DND-41 (cell line): ENCODE data around the gene BRCA1.

Source experiments
- ATAC-seq: fragments of 200-7000 bp; cut with Tn5 transposase; 3 replicates; pipeline ENCODE4 v1.9.1; 2021; ENCODE audit warnings: low read depth; ENCODE audit not compliant: insufficient read depth
- DNase-seq: peaks from one replicate; pipeline ENCODE4 v3.0.0-alpha.2; 2020
- H2AFZ ChIP-seq: 2 replicates; pipeline ENCODE4 v1.6.0; 2012; ENCODE audit warnings: low read depth, low read length
- H3K27ac ChIP-seq: 2 replicates; pipeline ENCODE4 v1.5.1; 2012; ENCODE audit warnings: low read length, inconsistent platforms
- H3K27me3 ChIP-seq: fragments of 200-600 bp; sonication (generic); 2 replicates; pipeline ENCODE4 v1.6.0; 2012; ENCODE audit warnings: low read length, mild to moderate bottlenecking, inconsistent platforms; ENCODE audit not compliant: insufficient read depth, poor library complexity
- H3K36me3 ChIP-seq: 2 replicates; pipeline ENCODE4 v1.5.1; 2012; ENCODE audit warnings: low read length, inconsistent platforms; ENCODE audit not compliant: insufficient read depth
- H3K4me1 ChIP-seq: 2 replicates; pipeline ENCODE4 v1.5.1; 2012; ENCODE audit warnings: mild to moderate bottlenecking, low read length; ENCODE audit not compliant: insufficient read depth
- H3K4me2 ChIP-seq: 2 replicates; pipeline ENCODE4 v1.6.0; 2012; ENCODE audit warnings: mild to moderate bottlenecking, moderate library complexity, low read length, inconsistent platforms; ENCODE audit not compliant: insufficient read depth
- H3K4me3 ChIP-seq, 2 experiments: fragments of 200-600 bp in 1 of 2; shearing (Covaris generic) in 1 of 2; 2 replicates each; pipeline ENCODE4 v1.5.1; 2012 to 2016; ENCODE audit warnings: inconsistent platforms in 2 of 2, low read length in 2 of 2, mild to moderate bottlenecking in 2 of 2, low read depth in 1 of 2, moderate library complexity in 1 of 2
- H3K79me2 ChIP-seq: 2 replicates; pipeline ENCODE4 v1.6.0; 2012; ENCODE audit warnings: low read length, inconsistent platforms; ENCODE audit not compliant: insufficient read depth
- H3K9ac ChIP-seq: 2 replicates; pipeline ENCODE4 v1.6.0; 2012; ENCODE audit warnings: low read depth, mild to moderate bottlenecking, inconsistent platforms, low read length, moderate library complexity
- H3K9me3 ChIP-seq: 2 replicates; pipeline ENCODE4 v1.5.1; 2012; ENCODE audit warnings: low read length, moderate library complexity, mild to moderate bottlenecking, inconsistent platforms; ENCODE audit not compliant: insufficient read depth, severe bottlenecking
- H4K20me1 ChIP-seq: 2 replicates; pipeline ENCODE4 v1.6.0; 2012; ENCODE audit warnings: low read length; ENCODE audit not compliant: insufficient read depth
- CTCF ChIP-seq: IDR thresholded peaks from 2 replicates; pipeline ENCODE4 v1.5.1; 2012; ENCODE audit warnings: borderline replicate concordance, low read length, moderate library complexity, mild to moderate bottlenecking; ENCODE audit not compliant: poor library complexity, severe bottlenecking; ENCODE audit errors: extremely low read depth
- EZH2 ChIP-seq: IDR thresholded peaks from 3 replicates; pipeline ENCODE4 v1.6.1; 2012; ENCODE audit warnings: borderline replicate concordance, low read depth, mild to moderate bottlenecking, moderate library complexity, low read length, inconsistent platforms; ENCODE audit not compliant: severe bottlenecking

The BRCA1 gene

GRCh38 chr17:43021741-43022512 lies 103.2 kb downstream of the BRCA1 start, which contains the start of gene VAT1:
TSS of gene VAT1 (minus strand) at chr17:43022385. CDS start at chr17:43022322, 63 bp downstream.
- TF ChIP-seq EZH2: peak; percentile 92
- no peak for TF ChIP-seq CTCF
- H3K4me3 ChIP-seq: peak within 1 kb of the TSS; percentile 35 to 72
- ATAC-seq (peak; percentile 75), DNase-seq (peak; percentile 74)
- H4K20me1 ChIP-seq: no peaks in the 10 kb centered on the region
- no peaks in the 10 kb centered on the region for H3K79me2 ChIP-seq
- peak within 1 kb of the TSS; percentile 57 for H3K9ac ChIP-seq
- H2AFZ ChIP-seq: peak within 1 kb of the TSS; percentile 74
- H3K27ac ChIP-seq: 0 out of 2 replicates have a peak within 1 kb of the TSS, but pooled peaks have one; percentile 1
- peak within 1 kb of the TSS; percentile 96 for H3K4me2 ChIP-seq
- H3K27me3 ChIP-seq: peaks cover 6% of the 10 kb centered on the region
- H3K36me3 ChIP-seq: no peaks in the 10 kb centered on the region
- H3K9me3 ChIP-seq: no peaks in the 10 kb centered on the region
- H3K4me1 ChIP-seq: peaks cover 33% of the 10 kb centered on the region

DNA sequence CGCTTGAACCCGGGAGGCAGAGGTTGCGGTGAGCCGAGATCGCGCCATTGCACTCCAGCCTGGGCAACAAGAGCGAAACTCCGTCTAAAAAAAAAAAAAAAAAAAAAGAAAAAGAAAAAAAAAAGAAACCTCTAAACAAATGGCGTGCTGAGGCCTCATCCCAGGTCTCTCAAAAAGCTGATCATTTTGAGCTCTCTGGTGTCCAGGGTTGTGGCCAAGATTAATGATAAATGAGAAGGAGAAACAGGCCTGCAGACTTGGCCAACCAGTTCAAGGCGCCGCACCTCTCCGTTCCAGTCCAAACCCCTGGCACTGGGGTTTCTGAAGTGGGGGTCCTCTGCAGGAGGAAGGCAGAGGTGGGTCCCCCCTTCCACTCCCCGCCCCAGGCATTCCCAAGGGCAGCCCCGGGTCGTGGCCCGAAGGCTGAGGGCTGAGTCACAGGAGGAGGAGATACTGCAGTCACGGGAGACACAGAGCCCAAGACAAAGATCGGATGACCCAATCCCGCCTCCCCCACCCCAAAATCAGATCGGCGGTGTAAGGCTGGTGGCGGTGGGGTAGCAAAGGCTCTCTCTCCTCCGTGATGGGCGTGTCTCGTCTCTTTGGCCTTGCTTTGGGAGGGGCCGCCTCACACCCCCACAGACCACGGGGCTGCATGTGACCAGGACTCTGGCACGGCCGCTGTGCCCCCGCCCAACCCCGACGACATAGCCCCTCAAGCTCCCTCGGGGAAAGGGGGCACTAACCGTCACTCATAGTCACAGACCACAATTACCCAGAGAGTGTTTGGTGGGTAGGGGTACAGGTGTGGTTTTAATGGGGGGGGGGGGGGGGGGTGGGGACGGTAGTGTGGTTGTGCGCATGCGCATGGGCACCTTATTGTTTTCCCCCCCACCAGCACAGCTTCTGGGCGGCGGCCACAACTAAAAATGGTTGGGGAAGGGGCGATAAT lies 104.1 kb downstream of the BRCA1 start:
- peak overlapping the region; percentile 74 for H2AFZ ChIP-seq
- H3K27ac ChIP-seq: no peak overlapping the region
- H3K9ac ChIP-seq: peak overlapping the region; percentile 57

GRCh38 chr17:43020030-43020621 lies 105.0 kb downstream of the BRCA1 start:
- H3K27me3 ChIP-seq: peaks cover 6% of the 10 kb centered on the region
- H3K4me2 ChIP-seq: no peak overlapping the region
- ATAC-seq (no peak), DNase-seq (no peak)
- peaks cover 28% of the 10 kb centered on the region for H3K4me1 ChIP-seq
- H4K20me1 ChIP-seq: no peaks in the 10 kb centered on the region
- H2AFZ ChIP-seq: no peak overlapping the region
- H3K9ac ChIP-seq: no peak overlapping the region
- H3K79me2 ChIP-seq: no peaks in the 10 kb centered on the region
- no peak overlapping the region for H3K4me3 ChIP-seq
- H3K9me3 ChIP-seq: no peaks in the 10 kb centered on the region
- no peak overlapping the region for H3K27ac ChIP-seq
- 0 out of 2 replicates have a peak, but pooled peaks cover 3% of the 10 kb centered on the region for H3K36me3 ChIP-seq
- TF ChIP-seq EZH2 (no peak), CTCF (no peak)

More for the DNA sequence above, 104.1 kb downstream of the BRCA1 start:
- H4K20me1 ChIP-seq: no peaks in the 10 kb centered on the region
- ATAC-seq (no peak), DNase-seq (peak; percentile 35)
- TF ChIP-seq EZH2 (no peak), CTCF (no peak)
- H3K9me3 ChIP-seq: no peaks in the 10 kb centered on the region
- H3K4me2 ChIP-seq: peak overlapping the region; percentile 96
- H3K36me3 ChIP-seq: 0 out of 2 replicates have a peak, but pooled peaks cover 2% of the 10 kb centered on the region
- peak overlapping the region; percentile 35 to 72; a peak in 3 of 4 replicates for H3K4me3 ChIP-seq
- H3K27me3 ChIP-seq: peaks cover 6% of the 10 kb centered on the region
- no peaks in the 10 kb centered on the region for H3K79me2 ChIP-seq
- H3K4me1 ChIP-seq: peaks cover 33% of the 10 kb centered on the region
